GM19035 (cell line): ENCODE measurements around the gene LCOR.

Experiments
- ATAC-seq: cut with Tn5 transposase; IDR thresholded peaks from one replicate; pipeline ENCODE4 v1.9.1; 2021; ENCODE audit not compliant: unreplicated experiment

Gene LCOR

GRCh38 chr10:96889415-96890171 is 57.5 kb downstream of the LCOR start:
- ATAC-seq, result no peak

- ATAC-seq, result no peak
Observed at GRCh38 chr10:96890172-96890513, 58.0 kb downstream of the LCOR start.

- no peak for ATAC-seq
Observed at GRCh38 chr10:96890580-96890979, 58.5 kb downstream of the LCOR start.

- no peak for ATAC-seq
Observed at GRCh38 chr10:96891840-96892239, 59.7 kb downstream of the LCOR start.

GRCh38 chr10:96895662-96896424 is 63.7 kb downstream of the LCOR start:
- no peak for ATAC-seq

GRCh38 chr10:96896884-96897589 is 64.9 kb downstream of the LCOR start:
- ATAC-seq, result no peak

GRCh38 chr10:96902117-96902516 is 70.0 kb downstream of the LCOR start:
- ATAC-seq, result no peak

- no peak for ATAC-seq
Observed at GRCh38 chr10:96902731-96903358, 70.7 kb downstream of the LCOR start.

- ATAC-seq, result no peak
Observed at GRCh38 chr10:96904648-96905047, 72.5 kb downstream of the LCOR start.

- no peak for ATAC-seq
Observed at GRCh38 chr10:96906864-96907263, 74.8 kb downstream of the LCOR start.

GRCh38 chr10:96910488-96911395 is 78.6 kb downstream of the LCOR start:
- ATAC-seq, result no peak

- no peak for ATAC-seq
Observed at GRCh38 chr10:96912405-96912804, 80.3 kb downstream of the LCOR start.

GRCh38 chr10:96913906-96914305 is 81.8 kb downstream of the LCOR start:
- ATAC-seq, result no peak

- ATAC-seq, result no peak
Observed at GRCh38 chr10:96917628-96918027, 85.5 kb downstream of the LCOR start.

GRCh38 chr10:96918214-96919002 is 86.3 kb downstream of the LCOR start:
- ATAC-seq, result no peak

GRCh38 chr10:96919785-96920430 is 87.8 kb downstream of the LCOR start:
- no peak for ATAC-seq

- ATAC-seq, result no peak
Observed at GRCh38 chr10:96921655-96922054, 89.6 kb downstream of the LCOR start.

- ATAC-seq, result no peak
Observed at GRCh38 chr10:96922978-96923948, 91.2 kb downstream of the LCOR start.
